ENCODE data around the gene STK24. TPM values are rescaled to one million over a fixed set of nuclear protein-coding genes. Genes with fewer than 3 reads are reported as not detected.

Gene STK24
- polyA plus RNA-seq, 1 of the 3 experiments (the other 2 are of a cell fraction) = 30.5 TPM

GRCh38 chr13:98541701-98542203 is 35.2 kb downstream of the STK24 start (continued):
- TF ChIP-seq, protein P1, sequence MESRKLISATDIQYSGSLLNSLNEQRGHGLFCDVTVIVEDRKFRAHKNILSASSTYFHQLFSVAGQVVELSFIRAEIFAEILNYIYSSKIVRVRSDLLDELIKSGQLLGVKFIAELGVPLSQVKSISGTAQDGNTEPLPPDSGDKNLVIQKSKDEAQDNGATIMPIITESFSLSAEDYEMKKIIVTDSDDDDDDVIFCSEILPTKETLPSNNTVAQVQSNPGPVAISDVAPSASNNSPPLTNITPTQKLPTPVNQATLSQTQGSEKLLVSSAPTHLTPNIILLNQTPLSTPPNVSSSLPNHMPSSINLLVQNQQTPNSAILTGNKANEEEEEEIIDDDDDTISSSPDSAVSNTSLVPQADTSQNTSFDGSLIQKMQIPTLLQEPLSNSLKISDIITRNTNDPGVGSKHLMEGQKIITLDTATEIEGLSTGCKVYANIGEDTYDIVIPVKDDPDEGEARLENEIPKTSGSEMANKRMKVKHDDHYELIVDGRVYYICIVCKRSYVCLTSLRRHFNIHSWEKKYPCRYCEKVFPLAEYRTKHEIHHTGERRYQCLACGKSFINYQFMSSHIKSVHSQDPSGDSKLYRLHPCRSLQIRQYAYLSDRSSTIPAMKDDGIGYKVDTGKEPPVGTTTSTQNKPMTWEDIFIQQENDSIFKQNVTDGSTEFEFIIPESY (IDR thresholded peaks at IDR 0.05; ENCODE audit: borderline replicate concordance, low read depth) = no peak
- TF ChIP-seq MEF2A (IDR thresholded peaks at IDR 0.05; ENCODE audit: borderline replicate concordance, low read depth) = no peak

- no peaks in the 10 kb centered on the region for H3K9me2 ChIP-seq
- no peak overlapping the region for H3K4me3 ChIP-seq (ENCODE audit: low read depth in 2 of 2, low read length in 1 of 2)
- peaks cover 0 to 6% of the 10 kb centered on the region in 2 experiments for H3K36me3 ChIP-seq (replicated peaks in 1 of 2; ENCODE audit: control insufficient read depth in 1 of 2, insufficient read depth in 2 of 2, low read length in 1 of 2)
- H2AFZ ChIP-seq (ENCODE audit: low read depth) = no peak overlapping the region
- H3K27ac ChIP-seq (ENCODE audit: low read depth in 2 of 2, low read length in 1 of 2) = peak overlapping the region; percentile 37 to 82
- ChIA-PET POLR2A (no interaction called here), CTCF (interaction anchor here (0.7 to 1.2 kb wide), 5 partner anchors 8 to 112 kb away, joined by 3 to 7 read pairs (median 3); no protein-coding TSS in a partner anchor)
- H3K9ac ChIP-seq = no peak overlapping the region
- no peaks in the 10 kb centered on the region for H3K27me3 ChIP-seq (ENCODE audit: insufficient read depth)
- TF ChIP-seq SMC3 (IDR thresholded peaks at IDR 0.05; ENCODE audit: low read depth, low read length) = no peak
- no peak for TF ChIP-seq MEF2A (IDR thresholded peaks at IDR 0.05; ENCODE audit: borderline replicate concordance, low read depth)
- no peak for TF ChIP-seq FOSL2 (IDR thresholded peaks at IDR 0.05; ENCODE audit: borderline replicate concordance, low read depth)
- no peak for TF ChIP-seq NRF1 (IDR thresholded peaks at IDR 0.05; ENCODE audit: low read depth, low read length)
- TF ChIP-seq, protein P2, sequence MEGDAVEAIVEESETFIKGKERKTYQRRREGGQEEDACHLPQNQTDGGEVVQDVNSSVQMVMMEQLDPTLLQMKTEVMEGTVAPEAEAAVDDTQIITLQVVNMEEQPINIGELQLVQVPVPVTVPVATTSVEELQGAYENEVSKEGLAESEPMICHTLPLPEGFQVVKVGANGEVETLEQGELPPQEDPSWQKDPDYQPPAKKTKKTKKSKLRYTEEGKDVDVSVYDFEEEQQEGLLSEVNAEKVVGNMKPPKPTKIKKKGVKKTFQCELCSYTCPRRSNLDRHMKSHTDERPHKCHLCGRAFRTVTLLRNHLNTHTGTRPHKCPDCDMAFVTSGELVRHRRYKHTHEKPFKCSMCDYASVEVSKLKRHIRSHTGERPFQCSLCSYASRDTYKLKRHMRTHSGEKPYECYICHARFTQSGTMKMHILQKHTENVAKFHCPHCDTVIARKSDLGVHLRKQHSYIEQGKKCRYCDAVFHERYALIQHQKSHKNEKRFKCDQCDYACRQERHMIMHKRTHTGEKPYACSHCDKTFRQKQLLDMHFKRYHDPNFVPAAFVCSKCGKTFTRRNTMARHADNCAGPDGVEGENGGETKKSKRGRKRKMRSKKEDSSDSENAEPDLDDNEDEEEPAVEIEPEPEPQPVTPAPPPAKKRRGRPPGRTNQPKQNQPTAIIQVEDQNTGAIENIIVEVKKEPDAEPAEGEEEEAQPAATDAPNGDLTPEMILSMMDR (IDR thresholded peaks at IDR 0.05) = no peak
- TF ChIP-seq YY1 (IDR thresholded peaks at IDR 0.05; ENCODE audit: low read depth) = no peak
- no peak for TF ChIP-seq CHD2 (IDR thresholded peaks at IDR 0.05; ENCODE audit: low read length, partially characterized antibody)
- TF ChIP-seq RAD21 (IDR thresholded peaks at IDR 0.05; ENCODE audit: low read length) = no peak
- TF ChIP-seq, protein P1 (IDR thresholded peaks at IDR 0.05; ENCODE audit: borderline replicate concordance, low read depth) = no peak
- TF ChIP-seq RCOR1 (IDR thresholded peaks at IDR 0.05; ENCODE audit: low read length) = no peak
- no peak for TF ChIP-seq RFX5 (IDR thresholded peaks at IDR 0.05; ENCODE audit: low read length)
- H3K79me2 ChIP-seq (ENCODE audit: insufficient read depth) = peaks cover 100% of the 10 kb centered on the region
- H3K4me2 ChIP-seq = peak overlapping the region; percentile 28; the same call in 1 of the 2 replicates
- 36% methylated on average over 5 of the region's 5 CpGs for WGBS (ENCODE audit: low lambda C conversion rate)
- peaks cover 91% of the 10 kb centered on the region for H4K20me1 ChIP-seq (ENCODE audit: insufficient read depth)
- peak; percentile 49 for DNase-seq
- no peaks in the 10 kb centered on the region for H3F3A ChIP-seq (replicated peaks; ENCODE audit: insufficient read depth)
- no peaks in the 10 kb centered on the region for H3K9me3 ChIP-seq
- peaks cover 0 to 65% of the 10 kb centered on the region in 2 experiments; a peak in 3 of 4 replicates for H3K4me1 ChIP-seq (ENCODE audit: control insufficient read depth in 1 of 2, insufficient read depth in 2 of 2, low read depth in 1 of 2, low read length in 1 of 2)
These were observed 35.7 kb downstream of the STK24 start for GRCh38 chr13:98541191-98541590.
